OCI-LY1 (cell line): ENCODE measurements around the gene NOL3.

Experiments
- H2AFZ ChIP-seq: fragments of 200-600 bp; sonication (generic), shearing (Covaris generic); 2 replicates; pipeline ENCODE4 v1.6.0; 2014; ENCODE audit warnings: antibody characterized with exemption, mild to moderate bottlenecking, low read length
- H3F3A ChIP-seq: fragments of 200-600 bp; sonication (generic), shearing (Covaris generic); 2 replicates; pipeline ENCODE4 v1.6.0; 2014; ENCODE audit warnings: mild to moderate bottlenecking, antibody characterized with exemption, low read length, moderate library complexity; ENCODE audit not compliant: insufficient read depth
- H3K27ac ChIP-seq: fragments of 200-600 bp; sonication (generic); 2 replicates; pipeline ENCODE4 v1.5.1; 2014; ENCODE audit warnings: low read length, mixed run types, mild to moderate bottlenecking, low read depth; ENCODE audit not compliant: poor library complexity, severe bottlenecking
- H3K27me3 ChIP-seq: fragments of 200-600 bp; sonication (generic); 2 replicates; pipeline ENCODE4 v1.6.0; 2014; ENCODE audit warnings: antibody characterized with exemption, mild to moderate bottlenecking, low read length, moderate library complexity; ENCODE audit not compliant: insufficient read depth
- H3K36me3 ChIP-seq: fragments of 200-600 bp; sonication (generic); 2 replicates; pipeline ENCODE4 v1.6.1; 2014; ENCODE audit warnings: mild to moderate bottlenecking, antibody characterized with exemption, low read length, moderate library complexity, mixed read lengths; ENCODE audit not compliant: insufficient read depth
- H3K4me1 ChIP-seq: fragments of 200-600 bp; sonication (generic); 2 replicates; pipeline ENCODE4 v1.5.1; 2014; ENCODE audit warnings: mild to moderate bottlenecking, low read length, moderate library complexity; ENCODE audit not compliant: insufficient read depth, severe bottlenecking
- H3K4me2 ChIP-seq: fragments of 200-600 bp; sonication (generic), shearing (Covaris generic); 2 replicates; pipeline ENCODE4 v1.6.1; 2014; ENCODE audit warnings: low read length
- H3K4me3 ChIP-seq: fragments of 200-600 bp; sonication (generic); 2 replicates; pipeline ENCODE4 v1.5.1; 2014; ENCODE audit warnings: low read length, low read depth, mild to moderate bottlenecking, mixed read lengths; ENCODE audit not compliant: poor library complexity, severe bottlenecking
- H3K79me2 ChIP-seq: fragments of 200-600 bp; shearing (Covaris generic); 2 replicates; pipeline ENCODE4 v1.6.1; 2016; ENCODE audit warnings: mixed run types, low read length, mixed read lengths; ENCODE audit not compliant: insufficient read depth
- H3K9ac ChIP-seq: fragments of 200-600 bp; sonication (generic), shearing (Covaris generic); 2 replicates; pipeline ENCODE4 v1.6.1; 2014; ENCODE audit warnings: mild to moderate bottlenecking, low read length, mixed read lengths
- H3K9me2 ChIP-seq: fragments of 200-600 bp; sonication (generic), shearing (Covaris generic); 2 replicates; pipeline ENCODE4 v1.6.1; 2014; ENCODE audit warnings: low read depth, mild to moderate bottlenecking, low read length, mixed read lengths
- H3K9me3 ChIP-seq: fragments of 200-600 bp; shearing (Covaris generic); 2 replicates; pipeline ENCODE4 v1.6.1; 2014; ENCODE audit warnings: low read length, mixed read lengths
- H4K20me1 ChIP-seq: fragments of 200-600 bp; sonication (generic), shearing (Covaris generic); 2 replicates; pipeline ENCODE4 v1.6.0; 2016; ENCODE audit warnings: mild to moderate bottlenecking, low read length; ENCODE audit not compliant: insufficient read depth
- CTCF ChIP-seq: fragments of 200-600 bp; sonication (generic), shearing (Covaris generic); IDR thresholded peaks from 2 replicates; pipeline ENCODE4 v1.5.1; 2017; ENCODE audit warnings: mild to moderate bottlenecking, antibody characterized with exemption, low read length, moderate library complexity, mixed read lengths
- EZH2 ChIP-seq: fragments of 200-600 bp; sonication (generic), shearing (Covaris generic); IDR thresholded peaks from 2 replicates; pipeline ENCODE4 v1.8.0; 2017; ENCODE audit warnings: borderline replicate concordance, mixed run types, mild to moderate bottlenecking, antibody characterized with exemption, low read length, moderate library complexity, mixed read lengths

NOL3 gene

GRCh38 chr16:67202956-67203493, 32.7 kb downstream of the NOL3 start:
- Histone ChIP-seq H3K9ac (no peak overlapping the region), H3K36me3 (peaks cover 48% of the 10 kb centered on the region), H3K4me2 (no peak overlapping the region), H3K9me2 (no peaks in the 10 kb centered on the region), H3K4me1 (peaks cover 11% of the 10 kb centered on the region), H3K27me3 (no peaks in the 10 kb centered on the region), H2AFZ (no peak overlapping the region), H4K20me1 (no peaks in the 10 kb centered on the region), H3K4me3 (no peak overlapping the region), H3K9me3 (no peaks in the 10 kb centered on the region), H3K27ac (no peak overlapping the region), H3F3A (no peaks in the 10 kb centered on the region), H3K79me2 (no peaks in the 10 kb centered on the region)
- no peak for TF ChIP-seq CTCF
- TF ChIP-seq EZH2, result no peak

GRCh38 chr16:67204076-67204475, 33.7 kb downstream of the NOL3 start:
- no peaks in the 10 kb centered on the region for H3K9me3 ChIP-seq
- no peaks in the 10 kb centered on the region for H3F3A ChIP-seq
- H3K79me2 ChIP-seq, result no peaks in the 10 kb centered on the region
- H3K4me3 ChIP-seq, result no peak overlapping the region
- TF ChIP-seq EZH2, result no peak
- no peak for TF ChIP-seq CTCF
- H3K9me2 ChIP-seq, result no peaks in the 10 kb centered on the region
- no peak overlapping the region for H3K9ac ChIP-seq
- no peak overlapping the region for H2AFZ ChIP-seq
- H3K27me3 ChIP-seq, result no peaks in the 10 kb centered on the region
- no peaks in the 10 kb centered on the region for H4K20me1 ChIP-seq
- peaks cover 2% of the 10 kb centered on the region for H3K4me1 ChIP-seq
- H3K36me3 ChIP-seq, result peaks cover 42% of the 10 kb centered on the region
- H3K27ac ChIP-seq, result no peak overlapping the region
- no peak overlapping the region for H3K4me2 ChIP-seq

GRCh38 chr16:67206129-67206837, 35.9 kb downstream of the NOL3 start:
- peaks cover 32% of the 10 kb centered on the region for H3K36me3 ChIP-seq
- no peaks in the 10 kb centered on the region for H4K20me1 ChIP-seq
- H3K9me2 ChIP-seq, result no peaks in the 10 kb centered on the region
- no peaks in the 10 kb centered on the region for H3K9me3 ChIP-seq
- no peaks in the 10 kb centered on the region for H3K4me1 ChIP-seq
- TF ChIP-seq CTCF, result no peak
- TF ChIP-seq EZH2, result no peak
- no peak overlapping the region for H2AFZ ChIP-seq
- H3K4me2 ChIP-seq, result no peak overlapping the region
- H3F3A ChIP-seq, result no peaks in the 10 kb centered on the region
- H3K79me2 ChIP-seq, result no peaks in the 10 kb centered on the region
- H3K4me3 ChIP-seq, result no peak overlapping the region
- H3K9ac ChIP-seq, result no peak overlapping the region
- no peaks in the 10 kb centered on the region for H3K27me3 ChIP-seq
- H3K27ac ChIP-seq, result no peak overlapping the region
